Neural cell (in vitro differentiated cells): ENCODE measurements around the gene PDCD7.

ENCODE experiments used
- EZH2 ChIP-seq: fragments of 200-600, 300-800 bp; shearing (Covaris generic), sonication (generic); IDR thresholded peaks from 2 replicates; pipeline ENCODE4 v1.6.1; 2014; ENCODE audit warnings: antibody characterized with exemption, low read length, borderline replicate concordance, mild to moderate bottlenecking; ENCODE audit not compliant: insufficient read depth, poor library complexity, severe bottlenecking
- MXI1 ChIP-seq: fragments of 450-650 bp; conservative IDR thresholded peaks from 2 replicates; pipeline ENCODE4 v1.6.1; 2014; ENCODE audit warnings: antibody characterized with exemption, mild to moderate bottlenecking; ENCODE audit not compliant: poor library complexity, severe bottlenecking
- POLR2AphosphoS5 ChIP-seq: IDR thresholded peaks from 2 replicates; pipeline ENCODE4 v1.6.1; 2012
- REST ChIP-seq: IDR thresholded peaks from 2 replicates; pipeline ENCODE4 v1.6.1; 2012; ENCODE audit warnings: borderline replicate concordance
- SMC3 ChIP-seq: fragments of 450-650 bp; conservative IDR thresholded peaks from 2 replicates; pipeline ENCODE4 v1.6.1; 2014; ENCODE audit warnings: antibody characterized with exemption, mild to moderate bottlenecking, moderate library complexity; ENCODE audit not compliant: poor library complexity
- TF ChIP-seq, protein P1 (sequence below): fragments of 450-650 bp; IDR thresholded peaks from 2 replicates; pipeline ENCODE4 v1.5.1; 2014; ENCODE audit warnings: antibody characterized with exemption, mild to moderate bottlenecking, moderate library complexity; ENCODE audit not compliant: poor library complexity, severe bottlenecking

DNA sequence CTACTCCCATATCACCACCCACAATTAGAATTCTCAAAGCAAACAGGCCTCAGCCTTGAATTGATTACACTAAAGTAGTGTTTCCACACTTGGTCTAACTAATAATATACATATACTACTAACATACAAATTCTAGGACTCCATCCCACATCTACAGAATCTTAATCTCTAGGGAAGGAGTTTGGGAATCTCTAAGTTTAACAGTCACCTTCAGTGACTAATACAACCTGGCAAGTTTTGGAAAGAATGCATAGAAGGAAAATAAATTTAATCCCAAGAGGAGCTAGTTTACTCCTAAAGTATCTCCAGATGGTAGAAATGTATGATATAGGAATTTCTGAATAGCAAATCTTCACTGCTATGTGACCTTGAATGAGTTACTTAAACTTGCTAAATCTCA lies 42.4 kb upstream of the PDCD7 start:
- TF ChIP-seq, protein P1, sequence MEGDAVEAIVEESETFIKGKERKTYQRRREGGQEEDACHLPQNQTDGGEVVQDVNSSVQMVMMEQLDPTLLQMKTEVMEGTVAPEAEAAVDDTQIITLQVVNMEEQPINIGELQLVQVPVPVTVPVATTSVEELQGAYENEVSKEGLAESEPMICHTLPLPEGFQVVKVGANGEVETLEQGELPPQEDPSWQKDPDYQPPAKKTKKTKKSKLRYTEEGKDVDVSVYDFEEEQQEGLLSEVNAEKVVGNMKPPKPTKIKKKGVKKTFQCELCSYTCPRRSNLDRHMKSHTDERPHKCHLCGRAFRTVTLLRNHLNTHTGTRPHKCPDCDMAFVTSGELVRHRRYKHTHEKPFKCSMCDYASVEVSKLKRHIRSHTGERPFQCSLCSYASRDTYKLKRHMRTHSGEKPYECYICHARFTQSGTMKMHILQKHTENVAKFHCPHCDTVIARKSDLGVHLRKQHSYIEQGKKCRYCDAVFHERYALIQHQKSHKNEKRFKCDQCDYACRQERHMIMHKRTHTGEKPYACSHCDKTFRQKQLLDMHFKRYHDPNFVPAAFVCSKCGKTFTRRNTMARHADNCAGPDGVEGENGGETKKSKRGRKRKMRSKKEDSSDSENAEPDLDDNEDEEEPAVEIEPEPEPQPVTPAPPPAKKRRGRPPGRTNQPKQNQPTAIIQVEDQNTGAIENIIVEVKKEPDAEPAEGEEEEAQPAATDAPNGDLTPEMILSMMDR: no peak
- TF ChIP-seq MXI1 (no peak), REST (no peak), EZH2 (no peak), POLR2AphosphoS5 (no peak), SMC3 (no peak)
